Bronchial epithelial cell (primary cell): ENCODE measurements around the gene DCDC2. TPM values are rescaled to one million over a fixed set of nuclear protein-coding genes. Genes with fewer than 3 reads are reported as not detected.

Experiments
- DNase-seq: peaks from one replicate; pipeline ENCODE4 v3.0.0-alpha.2; 2010; ENCODE audit warnings: low read depth
- FAIRE-seq: peaks from 2 replicates; lab custom pipeline; 2011; peaks lifted over from hg19 to GRCh38; lab: Jason Lieb, UNC
- H3K27me3 ChIP-seq: 2 replicates; pipeline ENCODE4 v1.5.1; 2011; ENCODE audit warnings: low read length; ENCODE audit not compliant: control insufficient read depth, insufficient read depth
- H3K36me3 ChIP-seq: 2 replicates; pipeline ENCODE4 v1.5.1; 2011; ENCODE audit warnings: low read length; ENCODE audit not compliant: control insufficient read depth, insufficient read depth
- H3K4me3 ChIP-seq: 2 replicates; pipeline ENCODE4 v1.5.1; 2011; ENCODE audit warnings: mild to moderate bottlenecking, low read depth, low read length, control low read depth
- total RNA-seq: library from RNA; depleted of rRNA; stranded (reverse); fragments of >200 nt; gene quantifications from 2 replicates; pipeline ENCODE4 v1.2.1, GENCODE V29; 2014
- TF ChIP-seq, protein P1 (sequence below): IDR thresholded peaks from 2 replicates; pipeline ENCODE4 v1.5.1; 2011; ENCODE audit warnings: mild to moderate bottlenecking, moderate library complexity, low read length, control low read depth, inconsistent platforms; ENCODE audit not compliant: insufficient read depth, severe bottlenecking

The DCDC2 gene
- total RNA-seq, 1 donor from 2014 or later = under 0.01 TPM

DNA sequence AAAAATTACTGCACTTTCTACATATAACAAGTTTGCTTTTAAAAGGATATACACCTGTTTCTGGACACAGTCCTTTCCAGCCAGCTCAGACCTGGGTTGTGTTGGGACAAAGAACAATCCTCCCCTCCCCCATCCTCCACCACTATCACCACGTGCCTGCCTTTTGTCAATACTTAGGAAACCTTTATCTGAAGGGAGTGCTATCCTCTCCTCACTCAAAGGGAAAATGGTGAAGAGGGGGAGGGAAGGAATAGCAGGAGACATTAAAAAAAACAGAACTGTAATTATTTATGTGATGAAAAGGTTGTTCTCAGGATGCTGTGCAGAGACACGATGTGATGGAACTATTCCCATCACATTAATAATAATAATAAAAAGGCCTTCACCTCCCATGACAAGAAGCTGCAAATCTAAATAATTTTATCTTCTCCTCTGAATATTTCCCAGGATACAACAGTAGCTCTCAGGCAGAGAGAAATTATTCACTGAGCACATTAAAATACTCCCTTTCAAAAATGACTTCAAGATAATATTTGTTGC lies 126.4 kb downstream of the DCDC2 start:
- Histone ChIP-seq H3K36me3 (no peaks in the 10 kb centered on the region), H3K4me3 (no peak overlapping the region), H3K27me3 (no peaks in the 10 kb centered on the region)
- TF ChIP-seq, protein P1, sequence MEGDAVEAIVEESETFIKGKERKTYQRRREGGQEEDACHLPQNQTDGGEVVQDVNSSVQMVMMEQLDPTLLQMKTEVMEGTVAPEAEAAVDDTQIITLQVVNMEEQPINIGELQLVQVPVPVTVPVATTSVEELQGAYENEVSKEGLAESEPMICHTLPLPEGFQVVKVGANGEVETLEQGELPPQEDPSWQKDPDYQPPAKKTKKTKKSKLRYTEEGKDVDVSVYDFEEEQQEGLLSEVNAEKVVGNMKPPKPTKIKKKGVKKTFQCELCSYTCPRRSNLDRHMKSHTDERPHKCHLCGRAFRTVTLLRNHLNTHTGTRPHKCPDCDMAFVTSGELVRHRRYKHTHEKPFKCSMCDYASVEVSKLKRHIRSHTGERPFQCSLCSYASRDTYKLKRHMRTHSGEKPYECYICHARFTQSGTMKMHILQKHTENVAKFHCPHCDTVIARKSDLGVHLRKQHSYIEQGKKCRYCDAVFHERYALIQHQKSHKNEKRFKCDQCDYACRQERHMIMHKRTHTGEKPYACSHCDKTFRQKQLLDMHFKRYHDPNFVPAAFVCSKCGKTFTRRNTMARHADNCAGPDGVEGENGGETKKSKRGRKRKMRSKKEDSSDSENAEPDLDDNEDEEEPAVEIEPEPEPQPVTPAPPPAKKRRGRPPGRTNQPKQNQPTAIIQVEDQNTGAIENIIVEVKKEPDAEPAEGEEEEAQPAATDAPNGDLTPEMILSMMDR = no peak
- no peak for DNase-seq
- no peak for FAIRE-seq

DNA sequence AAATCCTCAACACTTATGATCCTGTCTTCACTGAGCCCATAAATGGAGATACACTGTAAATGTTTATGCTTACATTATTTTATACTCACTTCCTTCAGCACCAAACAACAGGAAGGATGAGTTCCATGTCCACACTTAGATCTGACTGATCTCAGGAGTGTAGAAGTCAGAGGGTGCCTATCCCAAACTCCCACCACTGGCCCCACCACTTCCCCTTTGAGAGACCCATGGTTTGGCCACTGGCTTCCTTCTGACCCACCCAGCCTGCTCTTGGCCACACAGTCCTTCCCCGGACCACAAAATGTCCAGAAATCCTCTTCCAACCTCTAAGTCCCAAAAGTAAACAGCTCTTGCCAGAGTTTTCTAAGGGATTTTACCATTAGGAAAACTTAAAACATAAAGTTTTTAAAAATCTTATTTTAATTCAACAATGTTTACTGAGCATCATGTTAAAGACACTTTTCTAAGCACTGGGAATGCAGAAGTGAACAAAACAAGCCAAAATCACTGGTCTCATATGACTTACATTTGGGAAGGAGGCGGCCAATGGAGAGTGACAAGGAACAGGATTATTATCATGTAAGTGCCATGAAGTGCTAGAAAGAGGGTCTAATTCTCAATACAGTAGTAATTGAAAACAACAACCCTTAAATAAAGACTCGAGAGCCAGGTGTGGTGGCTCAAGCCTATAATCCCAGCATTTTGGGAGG lies 128.0 kb downstream of the DCDC2 start:
- no peaks in the 10 kb centered on the region for H3K27me3 ChIP-seq
- TF ChIP-seq, protein P1 = no peak
- H3K4me3 ChIP-seq = no peak overlapping the region
- no peak for FAIRE-seq
- DNase-seq = no peak
- H3K36me3 ChIP-seq = no peaks in the 10 kb centered on the region

DNA sequence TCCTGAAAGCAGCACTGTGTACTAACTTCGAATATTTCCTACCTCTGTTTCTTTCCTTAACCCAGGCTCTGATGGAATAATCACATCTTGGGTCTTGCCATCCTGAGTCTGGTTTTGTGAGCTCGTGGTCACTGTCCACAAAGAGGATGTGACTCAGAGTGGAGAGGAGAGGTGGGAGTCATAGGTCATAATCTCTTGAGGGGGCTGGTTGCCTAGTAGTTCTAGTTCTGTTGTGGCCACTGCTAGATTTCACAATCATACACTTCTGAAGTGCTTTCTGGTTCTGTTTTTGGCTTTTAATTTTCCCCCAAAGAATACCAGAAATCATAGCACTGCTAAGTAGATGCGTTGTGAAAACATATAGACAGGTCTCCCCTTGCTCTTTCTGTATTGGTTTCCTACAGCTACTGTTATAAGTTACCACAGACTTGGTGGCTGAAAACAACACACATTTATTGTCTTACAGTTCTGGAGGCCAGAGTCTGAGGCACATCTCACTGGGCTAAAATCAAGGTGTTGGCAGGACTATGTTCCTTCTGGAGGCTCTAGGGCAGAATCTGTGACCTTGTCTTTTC lies 129.1 kb downstream of the DCDC2 start:
- Histone ChIP-seq H3K4me3 (no peak overlapping the region), H3K27me3 (no peaks in the 10 kb centered on the region), H3K36me3 (no peaks in the 10 kb centered on the region)
- DNase-seq (no peak), FAIRE-seq (no peak)
- TF ChIP-seq, protein P1 = no peak

DNA sequence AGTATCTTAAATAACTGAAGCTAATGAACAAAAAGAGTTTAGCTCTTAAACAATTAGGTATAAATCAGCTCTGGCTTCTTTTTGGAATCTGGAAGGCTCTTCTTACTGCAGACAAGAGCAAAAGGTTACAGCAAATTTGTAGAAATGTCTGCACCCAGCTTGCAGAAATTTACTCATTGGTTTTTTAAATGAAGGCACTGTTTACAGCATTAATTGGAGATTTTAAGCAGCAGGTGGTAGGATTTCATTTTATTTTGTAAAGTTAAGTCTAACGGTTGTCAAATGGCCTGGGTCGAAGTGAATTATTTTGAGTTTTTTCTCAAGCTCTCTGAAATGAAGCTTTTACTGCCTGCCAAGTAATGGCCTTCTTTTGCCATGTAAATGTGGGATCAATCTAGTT lies 129.7 kb downstream of the DCDC2 start:
- Histone ChIP-seq H3K4me3 (no peak overlapping the region), H3K27me3 (no peaks in the 10 kb centered on the region), H3K36me3 (no peaks in the 10 kb centered on the region)
- TF ChIP-seq, protein P1 = no peak
- FAIRE-seq = no peak
- no peak for DNase-seq

DNA sequence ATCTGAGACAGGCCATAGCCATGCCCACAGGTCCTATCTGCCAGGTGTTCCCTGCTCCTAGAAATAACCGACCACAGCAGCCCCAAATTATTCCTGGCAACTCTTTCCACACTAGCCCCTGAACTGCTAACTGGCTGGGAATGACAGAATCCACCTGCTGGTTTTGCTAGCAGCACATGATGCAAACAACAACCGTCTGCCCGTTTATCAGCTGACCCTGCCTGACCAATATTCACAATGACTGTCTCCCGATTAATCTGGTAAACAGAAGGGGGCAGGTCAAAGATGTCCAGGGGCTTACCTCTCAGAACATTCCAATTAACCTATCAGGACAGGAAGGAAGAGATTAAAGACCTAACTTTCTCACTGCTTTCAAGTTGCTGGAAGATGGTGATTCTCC lies 130.3 kb downstream of the DCDC2 start:
- no peak overlapping the region for H3K4me3 ChIP-seq
- DNase-seq = no peak
- TF ChIP-seq, protein P1 = no peak
- H3K27me3 ChIP-seq = no peaks in the 10 kb centered on the region
- FAIRE-seq = no peak
- H3K36me3 ChIP-seq = no peaks in the 10 kb centered on the region
